ENCODE measurements around the gene NOL9. TPM values are rescaled to one million over a fixed set of nuclear protein-coding genes. Genes with fewer than 3 reads are reported as not detected.

Gene NOL9
- total RNA-seq, 5 donors from 2014 or later (not counting 1 experiment from before 2014, with no cell fraction given) = 48.6 to 66.6 (median 58.7) TPM

DNA sequence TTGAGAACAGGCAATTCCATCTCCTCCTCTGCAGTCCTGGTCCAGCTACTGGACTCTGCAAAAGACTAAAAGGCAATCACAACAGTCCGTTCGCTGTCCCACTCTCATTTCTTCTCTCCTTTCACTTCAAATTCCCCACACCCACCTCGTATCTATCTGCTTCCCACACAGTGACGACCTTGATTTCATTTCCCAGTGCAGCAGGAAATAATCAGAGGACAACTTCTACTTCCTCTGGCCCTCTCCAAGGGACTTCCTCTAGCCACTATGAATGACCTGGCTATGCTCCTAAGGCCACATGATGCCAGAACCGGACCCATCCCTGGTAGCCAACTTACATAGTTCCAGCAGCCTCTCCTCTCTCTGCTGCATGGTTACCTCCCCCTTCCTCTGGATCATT is 8.0 kb downstream of the NOL9 start:
- DNase-seq = no peak
- peak overlapping the region in 2 of 3 donors; percentile 10 to 51 for H3K4me3 Mint-ChIP-seq
- H3K9me3 Mint-ChIP-seq = no peaks in the 10 kb centered on the region
- H3K36me3 ChIP-seq (ENCODE audit: control insufficient read depth in 2 of 2, extremely low read depth in 1 of 2, insufficient read depth in 1 of 2, low read length in 1 of 2) = peaks cover 15 to 62% of the 10 kb centered on the region in 2 donors
- H3K4me1 ChIP-seq (ENCODE audit: control insufficient read depth in 1 of 2, extremely low read depth in 1 of 2, insufficient read depth in 2 of 2, low read length in 2 of 2) = peaks cover 12 to 40% of the 10 kb centered on the region in 2 experiments
- H3K27ac ChIP-seq (ENCODE audit: low read length) = peak overlapping the region; percentile 77
- H3K27me3 Mint-ChIP-seq = no peaks in the 10 kb centered on the region
- H3K27me3 ChIP-seq (replicated peaks in 1 of 2; ENCODE audit: control insufficient read depth in 2 of 2, extremely low read depth in 1 of 2, insufficient read depth in 2 of 2, low read length in 1 of 2) = no peaks in the 10 kb centered on the region
- H3K9me3 ChIP-seq = no peaks in the 10 kb centered on the region
- WGBS (ENCODE audit: insufficient coverage) = 53% methylated on average over 5 of the region's 5 CpGs
- CTCF ChIA-PET = no interaction called here
- POLR2A ChIA-PET = no interaction called here
- no peak for ATAC-seq (replicated peaks in 1 of 4)
- H3K4me1 Mint-ChIP-seq = peaks cover 28 to 36% (median 30%) of the 10 kb centered on the region in 3 donors
- H3K27ac Mint-ChIP-seq = peak overlapping the region; percentile 90 to 92
- no peak overlapping the region for H3K4me3 ChIP-seq (ENCODE audit: control insufficient read depth in 1 of 2, extremely low read depth in 1 of 2, low read length in 1 of 2)
- H3K36me3 Mint-ChIP-seq = peaks cover 40% of the 10 kb centered on the region

DNA sequence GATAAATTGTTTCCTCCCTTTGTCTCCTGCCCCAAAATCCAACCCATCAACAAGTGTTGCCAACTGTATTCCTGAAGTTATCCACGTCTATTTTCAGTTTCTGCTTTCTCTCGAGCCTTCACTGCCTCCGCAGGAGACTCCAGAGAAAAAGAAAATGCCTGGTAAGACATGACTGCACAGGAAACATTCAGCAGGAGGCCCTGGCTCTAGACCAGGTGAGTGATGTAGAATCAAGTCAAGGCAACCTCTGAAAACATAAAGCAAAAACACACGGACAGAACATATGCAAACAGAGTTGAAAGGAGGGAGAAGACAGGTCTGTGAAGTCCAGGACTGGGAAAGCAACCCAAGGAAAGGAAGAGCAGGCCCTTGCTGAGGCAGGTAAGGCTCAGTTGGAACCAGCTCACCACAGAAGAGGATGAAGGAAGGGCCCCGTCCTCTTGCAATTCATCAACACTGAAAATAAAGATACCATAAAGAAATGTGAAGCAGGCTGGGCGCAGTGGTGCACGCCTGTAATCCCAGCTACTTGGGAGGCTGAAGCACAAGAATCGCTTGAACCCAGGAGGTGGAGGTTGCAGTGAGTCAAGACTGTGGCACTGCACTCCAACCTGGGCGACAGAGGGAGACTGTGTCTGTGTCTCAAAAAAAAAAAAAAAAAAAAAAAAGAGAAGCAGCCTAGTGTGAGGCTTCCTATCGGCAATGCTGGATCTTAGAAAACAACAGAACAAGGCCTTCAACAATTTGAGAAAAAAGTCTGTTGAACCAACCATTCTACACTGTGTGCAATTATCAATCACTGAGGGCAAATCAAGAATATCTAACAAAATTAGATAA is 8.8 kb downstream of the NOL9 start:
- ATAC-seq (replicated peaks in 1 of 4) = peak; percentile 92 to 94 (median 93)
- Mint-ChIP-seq H3K27ac (peak overlapping the region; percentile 90 to 92), H3K9me3 (no peaks in the 10 kb centered on the region), H3K36me3 (peaks cover 40% of the 10 kb centered on the region), H3K27me3 (no peaks in the 10 kb centered on the region), H3K4me1 (peaks cover 28 to 36% (median 30%) of the 10 kb centered on the region in 3 donors), H3K4me3 (peak overlapping the region; percentile 39 to 51 (median 41))
- Histone ChIP-seq H3K4me3 (ENCODE audit: control insufficient read depth in 1 of 2, extremely low read depth in 1 of 2, low read length in 1 of 2) (no peak overlapping the region), H3K4me1 (ENCODE audit: control insufficient read depth in 1 of 2, extremely low read depth in 1 of 2, insufficient read depth in 2 of 2, low read length in 2 of 2) (peaks cover 12 to 35% of the 10 kb centered on the region in 2 experiments), H3K27me3 (replicated peaks in 1 of 2; ENCODE audit: control insufficient read depth in 2 of 2, extremely low read depth in 1 of 2, insufficient read depth in 2 of 2, low read length in 1 of 2) (no peaks in the 10 kb centered on the region), H3K9me3 (no peaks in the 10 kb centered on the region), H3K27ac (ENCODE audit: low read length) (peak overlapping the region; percentile 77), H3K36me3 (ENCODE audit: control insufficient read depth in 2 of 2, extremely low read depth in 1 of 2, insufficient read depth in 1 of 2, low read length in 1 of 2) (peaks cover 15 to 62% of the 10 kb centered on the region in 2 donors)
- CTCF ChIA-PET = interaction anchor here in 1 of 2 donors (0.6 kb wide), 1 partner anchor 36 kb away, joined by 3 read pairs; no protein-coding TSS in a partner anchor
- peak in 14 of 35 experiments; percentile 3 to 38 (median 8) for DNase-seq
- POLR2A ChIA-PET = interaction anchor here in 1 of 2 donors (0.6 kb wide), 1 partner anchor 78 kb away, joined by 3 read pairs; no protein-coding TSS in a partner anchor
- WGBS (ENCODE audit: insufficient coverage) = 30% methylated on average over 4 of the region's 10 CpGs

- no CpG with 5 or more reads among the region's 3 CpGs for WGBS (ENCODE audit: insufficient coverage)
- POLR2A ChIA-PET = interaction anchor here in 1 of 2 donors (0.6 kb wide), 1 partner anchor 110 kb away, joined by 3 read pairs; no protein-coding TSS in a partner anchor
- ATAC-seq (replicated peaks in 1 of 4) (peak in 1 of 4 experiments; percentile 10), DNase-seq (no peak)
- Histone ChIP-seq H3K9me3 (no peaks in the 10 kb centered on the region), H3K4me1 (ENCODE audit: control insufficient read depth in 1 of 2, extremely low read depth in 1 of 2, insufficient read depth in 2 of 2, low read length in 2 of 2) (peaks cover 12 to 35% of the 10 kb centered on the region in 2 experiments), H3K27me3 (replicated peaks in 1 of 2; ENCODE audit: control insufficient read depth in 2 of 2, extremely low read depth in 1 of 2, insufficient read depth in 2 of 2, low read length in 1 of 2) (no peaks in the 10 kb centered on the region), H3K36me3 (ENCODE audit: control insufficient read depth in 2 of 2, extremely low read depth in 1 of 2, insufficient read depth in 1 of 2, low read length in 1 of 2) (peaks cover 15 to 59% of the 10 kb centered on the region in 2 donors), H3K4me3 (ENCODE audit: control insufficient read depth in 1 of 2, extremely low read depth in 1 of 2, low read length in 1 of 2) (no peak overlapping the region), H3K27ac (ENCODE audit: low read length) (peak overlapping the region; percentile 77)
- Mint-ChIP-seq H3K36me3 (peaks cover 40% of the 10 kb centered on the region), H3K9me3 (no peaks in the 10 kb centered on the region), H3K27ac (peak overlapping the region; percentile 90 to 92), H3K4me3 (peak overlapping the region in 1 of 3 donors; percentile 51), H3K27me3 (no peaks in the 10 kb centered on the region), H3K4me1 (peaks cover 26 to 33% (median 30%) of the 10 kb centered on the region in 3 donors)
- CTCF ChIA-PET = interaction anchor here in 1 of 2 donors (0.6 to 0.7 kb wide), 2 partner anchors 37 to 238 kb away, joined by 3 read pairs; no protein-coding TSS in a partner anchor
Measured at GRCh38 chr1:6544831-6545230, 9.5 kb downstream of the NOL9 start.

- ATAC-seq (replicated peaks in 1 of 4) = no peak
- POLR2A ChIA-PET = no interaction called here
- H3K27ac ChIP-seq (ENCODE audit: low read length) = no peak overlapping the region
Measured at GRCh38 chr1:6538956-6539355, 15.4 kb downstream of the NOL9 start.

DNA sequence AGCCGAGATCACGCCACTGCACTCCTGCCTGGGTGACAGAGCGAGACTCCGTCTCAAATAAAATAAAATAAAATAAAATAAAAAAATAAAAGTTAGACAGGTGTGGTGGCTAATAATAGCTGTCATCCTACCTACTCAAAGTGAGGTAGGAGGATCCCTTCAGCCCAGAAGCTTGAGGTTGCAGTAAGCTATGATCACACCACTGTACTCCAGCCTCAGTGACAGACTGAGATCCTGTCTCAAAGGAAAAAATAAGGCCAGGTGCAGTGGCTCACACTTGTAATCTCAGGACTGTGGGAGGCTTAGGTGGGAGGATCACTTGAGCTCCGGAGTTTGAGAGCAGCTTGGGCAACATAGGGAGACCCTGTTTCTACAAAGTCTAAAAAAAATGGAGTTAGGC is 18.0 kb downstream of the NOL9 start:
- H3K9me3 ChIP-seq = no peaks in the 10 kb centered on the region
- POLR2A ChIA-PET = interaction anchor here (0.6 to 1.2 kb wide), 2 partner anchors 13 to 45 kb away, joined by 3 to 6 read pairs; no protein-coding TSS in a partner anchor
- H3K4me1 ChIP-seq (ENCODE audit: control insufficient read depth in 1 of 2, extremely low read depth in 1 of 2, insufficient read depth in 2 of 2, low read length in 2 of 2) = no peaks in the 10 kb centered on the region
- H3K9me3 Mint-ChIP-seq = no peaks in the 10 kb centered on the region
- no peak for ATAC-seq (replicated peaks in 1 of 4)
- H3K36me3 Mint-ChIP-seq = peaks cover 29% of the 10 kb centered on the region
- no peak overlapping the region for H3K27ac ChIP-seq (ENCODE audit: low read length)
- no peaks in the 10 kb centered on the region for H3K27me3 ChIP-seq (replicated peaks in 1 of 2; ENCODE audit: control insufficient read depth in 2 of 2, extremely low read depth in 1 of 2, insufficient read depth in 2 of 2, low read length in 1 of 2)
- DNase-seq = no peak
- peaks cover 5 to 38% of the 10 kb centered on the region in 2 donors for H3K36me3 ChIP-seq (ENCODE audit: control insufficient read depth in 2 of 2, extremely low read depth in 1 of 2, insufficient read depth in 1 of 2, low read length in 1 of 2)
- H3K4me1 Mint-ChIP-seq = peaks cover 0 to 12% (median 4%) of the 10 kb centered on the region in 3 donors
- H3K4me3 Mint-ChIP-seq = no peak overlapping the region
- H3K27me3 Mint-ChIP-seq = no peaks in the 10 kb centered on the region
- H3K4me3 ChIP-seq (ENCODE audit: control insufficient read depth in 1 of 2, extremely low read depth in 1 of 2, low read length in 1 of 2) = no peak overlapping the region
- CTCF ChIA-PET = no interaction called here
- WGBS (ENCODE audit: insufficient coverage) = no CpG with 5 or more reads among the region's 5 CpGs
- no peak overlapping the region for H3K27ac Mint-ChIP-seq

More at GRCh38 chr1:6538956-6539355, 15.4 kb downstream of the NOL9 start:
- Mint-ChIP-seq H3K27ac (peak overlapping the region; percentile 32 to 55), H3K4me3 (no peak overlapping the region), H3K4me1 (peaks cover 0 to 12% (median 4%) of the 10 kb centered on the region in 3 donors), H3K9me3 (no peaks in the 10 kb centered on the region), H3K27me3 (no peaks in the 10 kb centered on the region), H3K36me3 (peaks cover 21% of the 10 kb centered on the region)
- CTCF ChIA-PET = no interaction called here
- no peak for DNase-seq
- Histone ChIP-seq H3K9me3 (no peaks in the 10 kb centered on the region), H3K4me1 (ENCODE audit: control insufficient read depth in 1 of 2, extremely low read depth in 1 of 2, insufficient read depth in 2 of 2, low read length in 2 of 2) (peaks cover 0 to 4% of the 10 kb centered on the region in 2 experiments), H3K36me3 (ENCODE audit: control insufficient read depth in 2 of 2, extremely low read depth in 1 of 2, insufficient read depth in 1 of 2, low read length in 1 of 2) (peaks cover 7 to 27% of the 10 kb centered on the region in 2 donors), H3K27me3 (replicated peaks in 1 of 2; ENCODE audit: control insufficient read depth in 2 of 2, extremely low read depth in 1 of 2, insufficient read depth in 2 of 2, low read length in 1 of 2) (no peaks in the 10 kb centered on the region), H3K4me3 (ENCODE audit: control insufficient read depth in 1 of 2, extremely low read depth in 1 of 2, low read length in 1 of 2) (no peak overlapping the region)
- no CpG with 5 or more reads among the region's 3 CpGs for WGBS (ENCODE audit: insufficient coverage)

- H3K36me3 Mint-ChIP-seq = peaks cover 29% of the 10 kb centered on the region
- CTCF ChIA-PET = interaction anchor here in 1 of 2 donors (0.5 kb wide), 1 partner anchor 104 kb away, joined by 11 read pairs; no protein-coding TSS in a partner anchor
- Histone ChIP-seq H3K27me3 (replicated peaks in 1 of 2; ENCODE audit: control insufficient read depth in 2 of 2, extremely low read depth in 1 of 2, insufficient read depth in 2 of 2, low read length in 1 of 2) (no peaks in the 10 kb centered on the region), H3K4me1 (ENCODE audit: control insufficient read depth in 1 of 2, extremely low read depth in 1 of 2, insufficient read depth in 2 of 2, low read length in 2 of 2) (no peaks in the 10 kb centered on the region), H3K4me3 (ENCODE audit: control insufficient read depth in 1 of 2, extremely low read depth in 1 of 2, low read length in 1 of 2) (no peak overlapping the region), H3K36me3 (ENCODE audit: control insufficient read depth in 2 of 2, extremely low read depth in 1 of 2, insufficient read depth in 1 of 2, low read length in 1 of 2) (peaks cover 7 to 42% of the 10 kb centered on the region in 2 donors), H3K27ac (ENCODE audit: low read length) (no peak overlapping the region), H3K9me3 (no peaks in the 10 kb centered on the region)
- peak overlapping the region in 1 of 2 donors; percentile 28 for H3K27ac Mint-ChIP-seq
- H3K27me3 Mint-ChIP-seq = no peaks in the 10 kb centered on the region
- H3K9me3 Mint-ChIP-seq = no peaks in the 10 kb centered on the region
- 100% methylated on average over 1 of the region's 4 CpGs for WGBS (ENCODE audit: insufficient coverage)
- POLR2A ChIA-PET = no interaction called here
- no peak for ATAC-seq (replicated peaks in 1 of 4)
- peaks cover 0 to 12% (median 4%) of the 10 kb centered on the region in 3 donors for H3K4me1 Mint-ChIP-seq
- no peak for DNase-seq
- H3K4me3 Mint-ChIP-seq = no peak overlapping the region
Measured at GRCh38 chr1:6535214-6535613, 19.1 kb downstream of the NOL9 start.

All from T-cell (primary cell).